ENCODE data around the gene LCP2. TPM values are rescaled to one million over a fixed set of nuclear protein-coding genes. Genes with fewer than 3 reads are reported as not detected.

Gene LCP2
- total RNA-seq (2022; extraction: Qiagen RNA extraction): not detected in 5 replicates

GRCh38 chr5:170297589-170298462 lies at the start of gene LCP2:
Gene LCP2 (minus strand): TSS chr5:170297777. CDS start chr5:170297611, 166 bp downstream.

GRCh38 chr5:170232786-170233185 lies 64.8 kb downstream of the LCP2 start, which contains the start of gene C5orf58:
Gene C5orf58 (plus strand): TSS chr5:170232985. CDS start chr5:170234977, 1,992 bp downstream.

Other genes starting within 250 kb of the LCP2 start
- gene FOXI1, start 191.9 kb downstream of the LCP2 start, total RNA-seq (2022; extraction: Qiagen RNA extraction): not detected in 5 replicates
- gene C5orf58, start 64.8 kb downstream of the LCP2 start, total RNA-seq (2022; extraction: Qiagen RNA extraction): not detected in 5 replicates
- not detected in 5 replicates for gene KCNMB1, start 91.6 kb upstream of the LCP2 start, total RNA-seq (2022; extraction: Qiagen RNA extraction)
- not detected in 5 replicates for gene KCNIP1, start 206.2 kb upstream of the LCP2 start, total RNA-seq (2022; extraction: Qiagen RNA extraction)